Measurements from ENCODE around the gene IFNG. TPM values are rescaled to one million over a fixed set of nuclear protein-coding genes. Genes with fewer than 3 reads are reported as not detected.
A peak's percentile ranks its signal among the peaks of the same experiment; 100 is the strongest.

The IFNG gene
- total RNA-seq, 2 donors from 2014 or later = not detected

- Histone ChIP-seq H3K27me3 (no peaks in the 10 kb centered on the region), H3K36me3 (replicated peaks in 1 of 2; ENCODE audit: insufficient read depth in 1 of 2, low read depth in 2 of 2) (no peaks in the 10 kb centered on the region), H3K4me1 (no peaks in the 10 kb centered on the region), H3K9me3 (no peaks in the 10 kb centered on the region), H3K27ac (no peak overlapping the region), H3K4me3 (no peak overlapping the region)
- ATAC-seq (no peak), DNase-seq (no peak)
- intact Hi-C loops (cut with DNase I) = no loop called here
- 56 to 72% methylated on average over 3 of the region's 3 CpGs for WGBS, 2 donors
- no peak for TF ChIP-seq POLR2A (IDR thresholded peaks at IDR 0.05)
- no peak for TF ChIP-seq CTCF (IDR thresholded peaks at IDR 0.05)
Measured at GRCh38 chr12:68185598-68185997, 26.1 kb upstream of the IFNG start.

GRCh38 chr12:68180792-68181744, 21.5 kb upstream of the IFNG start:
- intact Hi-C loops (cut with DNase I) = no loop called here
- H3K36me3 ChIP-seq (replicated peaks in 1 of 2; ENCODE audit: insufficient read depth in 1 of 2, low read depth in 2 of 2) = no peaks in the 10 kb centered on the region
- no peaks in the 10 kb centered on the region for H3K9me3 ChIP-seq
- no peak overlapping the region for H3K4me3 ChIP-seq
- WGBS, 2 donors = 46% methylated on average over 3 of the region's 3 CpGs
- TF ChIP-seq POLR2A (IDR thresholded peaks at IDR 0.05) (no peak), CTCF (IDR thresholded peaks at IDR 0.05) (no peak)
- peak; percentile 56 for ATAC-seq
- H3K27ac ChIP-seq = peak overlapping the region in 1 of 4 donors; percentile 32
- H3K4me1 ChIP-seq = peaks cover under 1% of the 10 kb centered on the region
- peak in 2 of 4 donors; percentile 20 to 32 for DNase-seq
- H3K27me3 ChIP-seq = no peaks in the 10 kb centered on the region

- H3K27me3 ChIP-seq = no peaks in the 10 kb centered on the region
- TF ChIP-seq CTCF (IDR thresholded peaks at IDR 0.05) (no peak), POLR2A (IDR thresholded peaks at IDR 0.05) (no peak)
- no peak for ATAC-seq
- intact Hi-C loops (cut with DNase I) = no loop called here
- no peak overlapping the region for H3K4me3 ChIP-seq
- no peaks in the 10 kb centered on the region for H3K36me3 ChIP-seq (replicated peaks in 1 of 2; ENCODE audit: insufficient read depth in 1 of 2, low read depth in 2 of 2)
- H3K9me3 ChIP-seq = no peaks in the 10 kb centered on the region
- DNase-seq = no peak
- H3K4me1 ChIP-seq = peaks cover 5% of the 10 kb centered on the region
- no peak overlapping the region for H3K27ac ChIP-seq
- WGBS, 2 donors = 77 to 80% methylated on average over 3 of the region's 3 CpGs
Measured at GRCh38 chr12:68178774-68179439, 19.4 kb upstream of the IFNG start.

- DNase-seq = no peak
- H3K27me3 ChIP-seq = no peaks in the 10 kb centered on the region
- intact Hi-C loops (cut with DNase I) = no loop called here
- ATAC-seq = no peak
- H3K27ac ChIP-seq = no peak overlapping the region
- H3K4me1 ChIP-seq = peaks cover 5% of the 10 kb centered on the region
- no peaks in the 10 kb centered on the region for H3K9me3 ChIP-seq
- H3K4me3 ChIP-seq = no peak overlapping the region
- H3K36me3 ChIP-seq (replicated peaks in 1 of 2; ENCODE audit: insufficient read depth in 1 of 2, low read depth in 2 of 2) = no peaks in the 10 kb centered on the region
- TF ChIP-seq CTCF (IDR thresholded peaks at IDR 0.05) = no peak
- no peak for TF ChIP-seq POLR2A (IDR thresholded peaks at IDR 0.05)
Measured at GRCh38 chr12:68178184-68178583, 18.6 kb upstream of the IFNG start.

All from body of pancreas (tissue), 4 donors.